ENCODE data around the gene LAMA4.

The LAMA4 gene

GRCh38 chr6:112087136-112087911, 167.0 kb downstream of the LAMA4 start, which contains the start of the genes FAM229B and TUBE1:
FAM229B (plus strand) TSS chr6:112087591; CDS start chr6:112099284, 11,693 bp downstream.
TUBE1 (minus strand) TSS chr6:112087482; CDS start chr6:112087434, 48 bp downstream.
- peak; percentile 78 for DNase-seq (ENCODE audit: low spot score)

GRCh38 chr6:112086744-112087135, 167.6 kb downstream of the LAMA4 start:
- DNase-seq (ENCODE audit: low spot score), result peak; percentile 53

GRCh38 chr6:112085286-112086065, 168.9 kb downstream of the LAMA4 start:
- no peak for DNase-seq (ENCODE audit: low spot score)

GRCh38 chr6:112081569-112081968, 172.8 kb downstream of the LAMA4 start:
- no peak for DNase-seq (ENCODE audit: low spot score)

GRCh38 chr6:112066606-112067005, 187.8 kb downstream of the LAMA4 start:
- DNase-seq (ENCODE audit: low spot score), result no peak

GRCh38 chr6:112065426-112065986, 188.9 kb downstream of the LAMA4 start:
- DNase-seq (ENCODE audit: low spot score), result no peak

- DNase-seq (ENCODE audit: low spot score), result no peak
These were observed 191.4 kb downstream of the LAMA4 start for GRCh38 chr6:112062966-112063365.

GRCh38 chr6:112061605-112062004, 192.8 kb downstream of the LAMA4 start:
- DNase-seq (ENCODE audit: low spot score), result no peak

Measured in hepatic stellate cell (primary cell).